KMS-11 (cell line): ENCODE data around the gene RABEP1.
A peak's percentile ranks its signal among the peaks of the same experiment; 100 is the strongest.

Experiments used
- H2AFZ ChIP-seq: fragments of 200-600 bp; sonication (generic); 2 replicates; pipeline ENCODE4 v1.6.1; 2016; ENCODE audit warnings: antibody characterized with exemption, mixed run types, low read depth
- H3K27ac ChIP-seq: fragments of 200-600 bp; sonication (generic); 2 replicates; pipeline ENCODE4 v1.6.1; 2016; ENCODE audit warnings: mild to moderate bottlenecking, mixed run types
- H3K27me3 ChIP-seq: fragments of 200-600 bp; sonication (generic); 2 replicates; pipeline ENCODE4 v1.6.1; 2017; ENCODE audit warnings: mild to moderate bottlenecking, low read depth, mixed run types, moderate library complexity; ENCODE audit not compliant: insufficient read depth
- H3K36me3 ChIP-seq: fragments of 200-600 bp; sonication (generic); 2 replicates; pipeline ENCODE4 v1.6.1; 2017; ENCODE audit warnings: mild to moderate bottlenecking, mixed run types; ENCODE audit not compliant: insufficient read depth
- H3K4me1 ChIP-seq: fragments of 200-600 bp; sonication (generic); 2 replicates; pipeline ENCODE4 v1.6.1; 2016; ENCODE audit warnings: mild to moderate bottlenecking, low read depth, mixed run types; ENCODE audit not compliant: poor library complexity, severe bottlenecking
- H3K4me2 ChIP-seq: fragments of 200-600 bp; sonication (generic); 2 replicates; pipeline ENCODE4 v1.7.0; 2016; ENCODE audit warnings: mild to moderate bottlenecking, mixed run types
- H3K4me3 ChIP-seq: fragments of 200-600 bp; sonication (generic); IDR thresholded peaks from 2 replicates; pipeline ENCODE4 v1.6.1; 2017; ENCODE audit warnings: low read depth, low read length, mixed read lengths; ENCODE audit not compliant: insufficient read depth
- H3K79me2 ChIP-seq: fragments of 200-600 bp; sonication (generic); 2 replicates; pipeline ENCODE4 v1.6.1; 2016; ENCODE audit warnings: low read depth, mixed run types; ENCODE audit not compliant: insufficient read depth
- H3K9ac ChIP-seq: fragments of 200-600 bp; sonication (generic); 2 replicates; pipeline ENCODE4 v1.6.1; 2016; ENCODE audit warnings: mild to moderate bottlenecking, mixed run types
- H4K20me1 ChIP-seq: fragments of 200-600 bp; sonication (generic); 2 replicates; pipeline ENCODE4 v1.6.1; 2016; ENCODE audit warnings: mild to moderate bottlenecking, mixed run types; ENCODE audit not compliant: insufficient read depth
- TF ChIP-seq, protein P1 (sequence below): fragments of 200-600 bp; sonication (generic); conservative IDR thresholded peaks from 2 replicates; pipeline ENCODE4 v1.6.1; 2017; ENCODE audit warnings: low read depth, mild to moderate bottlenecking, antibody characterized with exemption, low read length, moderate library complexity, mixed read lengths

The RABEP1 gene

DNA sequence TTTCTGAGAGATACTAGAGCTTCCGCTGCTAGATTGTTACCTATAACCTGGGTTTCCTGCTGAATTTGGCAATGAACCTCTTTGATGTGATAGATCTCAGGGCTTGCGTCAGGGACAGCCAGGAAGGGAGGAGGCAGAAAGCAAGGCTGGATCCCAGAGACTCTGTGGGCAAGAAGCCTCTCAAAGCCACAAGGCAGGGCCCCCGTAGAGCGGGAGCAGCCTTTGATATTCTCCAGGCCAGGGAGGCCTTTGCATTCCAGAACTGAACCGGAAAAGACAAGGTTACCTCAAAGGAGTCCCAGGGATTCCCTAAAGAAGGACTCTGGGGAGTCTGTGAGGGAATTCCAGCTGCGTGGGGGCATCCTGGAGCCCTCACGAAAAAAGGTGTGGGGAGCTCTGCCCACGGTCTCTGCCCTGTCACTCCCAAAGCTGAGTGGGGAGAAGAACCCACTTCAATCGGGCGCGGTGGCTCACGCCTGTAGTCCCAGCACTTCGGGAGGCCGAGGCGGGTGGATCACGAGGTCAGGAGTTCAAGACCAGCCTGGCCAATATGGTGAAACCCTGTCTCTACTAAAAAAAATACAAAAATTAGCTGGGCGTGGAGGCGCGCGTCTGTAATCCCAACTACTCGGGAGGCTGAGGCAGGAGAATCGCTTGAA, 33.1 kb upstream of the RABEP1 start:
- no peak overlapping the region for H3K4me3 ChIP-seq
- no peak overlapping the region for H2AFZ ChIP-seq
- no peaks in the 10 kb centered on the region for H3K36me3 ChIP-seq
- H3K27ac ChIP-seq = no peak overlapping the region
- no peak overlapping the region for H3K4me2 ChIP-seq
- no peaks in the 10 kb centered on the region for H3K27me3 ChIP-seq
- TF ChIP-seq, protein P1, sequence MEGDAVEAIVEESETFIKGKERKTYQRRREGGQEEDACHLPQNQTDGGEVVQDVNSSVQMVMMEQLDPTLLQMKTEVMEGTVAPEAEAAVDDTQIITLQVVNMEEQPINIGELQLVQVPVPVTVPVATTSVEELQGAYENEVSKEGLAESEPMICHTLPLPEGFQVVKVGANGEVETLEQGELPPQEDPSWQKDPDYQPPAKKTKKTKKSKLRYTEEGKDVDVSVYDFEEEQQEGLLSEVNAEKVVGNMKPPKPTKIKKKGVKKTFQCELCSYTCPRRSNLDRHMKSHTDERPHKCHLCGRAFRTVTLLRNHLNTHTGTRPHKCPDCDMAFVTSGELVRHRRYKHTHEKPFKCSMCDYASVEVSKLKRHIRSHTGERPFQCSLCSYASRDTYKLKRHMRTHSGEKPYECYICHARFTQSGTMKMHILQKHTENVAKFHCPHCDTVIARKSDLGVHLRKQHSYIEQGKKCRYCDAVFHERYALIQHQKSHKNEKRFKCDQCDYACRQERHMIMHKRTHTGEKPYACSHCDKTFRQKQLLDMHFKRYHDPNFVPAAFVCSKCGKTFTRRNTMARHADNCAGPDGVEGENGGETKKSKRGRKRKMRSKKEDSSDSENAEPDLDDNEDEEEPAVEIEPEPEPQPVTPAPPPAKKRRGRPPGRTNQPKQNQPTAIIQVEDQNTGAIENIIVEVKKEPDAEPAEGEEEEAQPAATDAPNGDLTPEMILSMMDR = no peak
- no peak overlapping the region for H3K9ac ChIP-seq
- no peaks in the 10 kb centered on the region for H4K20me1 ChIP-seq
- H3K4me1 ChIP-seq = no peaks in the 10 kb centered on the region
- no peaks in the 10 kb centered on the region for H3K79me2 ChIP-seq

DNA sequence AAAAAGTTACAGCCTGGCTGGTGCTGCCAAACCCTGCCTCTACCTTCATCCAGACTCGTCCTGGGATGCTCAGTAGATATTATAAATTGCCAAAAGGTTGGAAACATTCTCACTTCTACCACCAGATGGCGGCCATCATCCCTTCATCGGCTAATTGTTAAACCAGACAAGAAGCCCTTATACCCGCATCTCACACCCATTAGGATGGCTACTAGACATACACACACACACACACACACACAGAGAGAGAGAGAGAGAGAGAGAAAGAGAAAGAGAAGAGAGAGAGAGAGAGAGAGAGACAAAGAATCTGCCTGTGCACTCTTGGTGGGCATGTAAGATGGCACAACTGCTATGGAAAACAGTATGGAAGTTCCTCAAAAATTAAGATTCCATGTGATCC, 32.5 kb upstream of the RABEP1 start:
- no peaks in the 10 kb centered on the region for H4K20me1 ChIP-seq
- no peak overlapping the region for H3K4me3 ChIP-seq
- no peaks in the 10 kb centered on the region for H3K79me2 ChIP-seq
- H3K9ac ChIP-seq = no peak overlapping the region
- no peaks in the 10 kb centered on the region for H3K27me3 ChIP-seq
- H3K27ac ChIP-seq = no peak overlapping the region
- H3K4me1 ChIP-seq = no peaks in the 10 kb centered on the region
- no peak overlapping the region for H2AFZ ChIP-seq
- no peak overlapping the region for H3K4me2 ChIP-seq
- TF ChIP-seq, protein P1 = peak; percentile 37
- no peaks in the 10 kb centered on the region for H3K36me3 ChIP-seq

DNA sequence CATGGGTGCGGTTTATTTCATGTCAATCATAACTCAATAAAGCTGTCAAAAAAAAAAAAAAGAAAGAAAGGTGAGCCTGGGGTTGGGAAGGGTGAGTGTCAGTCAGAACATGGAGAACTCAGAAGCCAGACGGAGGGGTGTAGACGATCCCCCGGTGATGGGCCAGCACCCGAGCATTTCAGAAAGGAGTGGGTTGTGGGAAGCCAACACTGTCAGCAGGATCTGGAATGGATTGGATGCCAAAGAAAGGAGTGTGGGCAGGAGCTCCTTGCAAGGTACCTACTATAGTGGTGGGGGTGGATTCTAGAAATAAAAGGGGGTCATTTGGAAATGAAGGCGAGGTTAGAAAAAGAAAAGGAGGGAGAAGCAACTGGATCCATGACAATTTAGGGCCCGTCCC, 27.7 kb upstream of the RABEP1 start:
- Histone ChIP-seq H4K20me1 (no peaks in the 10 kb centered on the region), H3K4me2 (no peak overlapping the region), H2AFZ (no peak overlapping the region), H3K27me3 (no peaks in the 10 kb centered on the region), H3K9ac (no peak overlapping the region), H3K4me1 (no peaks in the 10 kb centered on the region), H3K79me2 (no peaks in the 10 kb centered on the region), H3K4me3 (no peak overlapping the region), H3K36me3 (no peaks in the 10 kb centered on the region), H3K27ac (no peak overlapping the region)
- TF ChIP-seq, protein P1 = no peak

DNA sequence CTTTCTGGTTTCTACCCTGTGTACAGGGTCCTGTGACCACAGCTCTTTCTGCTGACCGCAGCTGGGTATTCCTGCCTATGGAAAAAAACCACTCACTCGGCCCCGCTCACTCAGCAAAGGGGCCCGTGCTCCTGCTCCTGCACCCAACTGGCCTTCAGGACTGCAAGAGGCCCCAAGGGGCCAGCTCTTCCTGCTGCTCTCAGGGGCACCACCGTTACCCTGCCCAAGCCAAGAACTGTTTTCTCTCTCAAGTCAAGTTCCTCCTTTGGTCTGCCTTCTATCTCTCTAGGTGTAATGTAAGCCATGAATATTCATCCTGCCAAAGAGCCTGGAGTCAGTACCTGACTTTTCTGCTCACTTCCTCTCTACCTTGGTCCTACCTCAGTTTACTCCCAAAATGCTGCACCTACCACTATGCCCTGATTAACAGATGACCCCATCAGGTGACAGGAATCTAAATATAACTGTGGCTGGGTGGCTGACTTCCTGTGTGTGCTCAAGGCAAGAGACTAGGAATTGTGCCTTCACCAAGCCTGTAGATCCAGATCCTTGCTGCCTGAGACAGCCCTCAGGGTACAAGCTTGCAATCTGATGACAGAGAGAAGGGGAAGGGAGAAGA, 27.1 kb upstream of the RABEP1 start:
- Histone ChIP-seq H4K20me1 (no peaks in the 10 kb centered on the region), H3K9ac (no peak overlapping the region), H3K79me2 (no peaks in the 10 kb centered on the region), H3K27ac (no peak overlapping the region), H3K4me1 (no peaks in the 10 kb centered on the region), H3K4me2 (no peak overlapping the region), H2AFZ (no peak overlapping the region), H3K4me3 (no peak overlapping the region), H3K27me3 (no peaks in the 10 kb centered on the region), H3K36me3 (no peaks in the 10 kb centered on the region)
- TF ChIP-seq, protein P1 = no peak
